HUES64 (cell line): ENCODE data around the gene CCDC192. TPM values are rescaled to one million over a fixed set of nuclear protein-coding genes. Genes with fewer than 3 reads are reported as not detected.
A peak's percentile ranks its signal among the peaks of the same experiment; 100 is the strongest.
"Not testable (repeated sequence)": the region's sequence is repeated elsewhere in the genome, so short reads cannot be mapped to it uniquely, and the experiment has no call there.

Source experiments
- H3K27ac ChIP-seq: 2 replicates; pipeline ENCODE4 v1.7.0; 2013; ENCODE audit warnings: low read depth, low read length, inconsistent platforms
- H3K27me3 ChIP-seq: 2 replicates; pipeline ENCODE4 v1.6.1; 2013; ENCODE audit warnings: mild to moderate bottlenecking, low read length; ENCODE audit not compliant: insufficient read depth
- H3K36me3 ChIP-seq: 2 replicates; pipeline ENCODE4 v1.6.1; 2013; ENCODE audit warnings: mild to moderate bottlenecking, low read length; ENCODE audit not compliant: insufficient read depth
- H3K4me1 ChIP-seq: 2 replicates; pipeline ENCODE4 v1.6.1; 2013; ENCODE audit warnings: mild to moderate bottlenecking, low read length, moderate library complexity; ENCODE audit not compliant: insufficient read depth
- H3K4me3 ChIP-seq: 2 replicates; pipeline ENCODE4 v1.5.1; 2013; ENCODE audit warnings: mild to moderate bottlenecking, low read length, moderate library complexity
- H3K9ac ChIP-seq: 2 replicates; pipeline ENCODE4 v1.6.1; 2013; ENCODE audit warnings: mild to moderate bottlenecking, low read depth, low read length
- H3K9me3 ChIP-seq: 2 replicates; pipeline ENCODE4 v1.6.1; 2013; ENCODE audit warnings: low read depth, low read length; ENCODE audit not compliant: insufficient read depth
- WGBS: fragments of 150-250, 120-280 bp; methylation state at CpG from one replicate; pipeline ENCODE4 v1.1.7; 2013; ENCODE audit warnings: missing lambda C conversion rate; 5-methylcytosine and 5-hydroxymethylcytosine counted together
- polyA plus RNA-seq, 2 experiments: library from polyadenylated mRNA; stranded (reverse); fragments of 50-300 nt; gene quantifications; one replicate each; pipeline ENCODE4 v1.2.3, GENCODE V29; 2013

Gene CCDC192
- not detected for polyA plus RNA-seq (2013, experiment 1 of 2)
- not detected for polyA plus RNA-seq (2013, experiment 2 of 2)

- Histone ChIP-seq H3K27ac (no peak within 1 kb of the TSS), H3K27me3 (no peaks in the 10 kb centered on the region), H3K9me3 (no peaks in the 10 kb centered on the region), H3K4me1 (peaks cover 16% of the 10 kb centered on the region; the same call in 1 of the 2 replicates), H3K9ac (no peak within 1 kb of the TSS), H3K36me3 (no peaks in the 10 kb centered on the region), H3K4me3 (no peak within 1 kb of the TSS)
- 82% methylated on average over 5 of the region's 5 CpGs for WGBS
These were observed at the start of gene CCDC192 for GRCh38 chr5:127702926-127703561. Gene CCDC192, plus strand, starts transcription at chr5:127703391. Its CDS starts 55 bp downstream, at chr5:127703446.

GRCh38 chr5:127656825-127657224, 46.4 kb upstream of the CCDC192 start:
- no peaks in the 10 kb centered on the region for H3K9me3 ChIP-seq
- peaks cover 13% of the 10 kb centered on the region for H3K4me1 ChIP-seq
- no peak overlapping the region for H3K9ac ChIP-seq
- 92% methylated on average over 6 of the region's 6 CpGs for WGBS
- H3K27me3 ChIP-seq: no peaks in the 10 kb centered on the region
- no peak overlapping the region for H3K4me3 ChIP-seq
- no peak overlapping the region for H3K27ac ChIP-seq
- no peaks in the 10 kb centered on the region for H3K36me3 ChIP-seq

- H3K4me3 ChIP-seq: no peak overlapping the region
- H3K36me3 ChIP-seq: no peaks in the 10 kb centered on the region
- peaks cover 20% of the 10 kb centered on the region for H3K4me1 ChIP-seq
- H3K27ac ChIP-seq: no peak overlapping the region
- no peaks in the 10 kb centered on the region for H3K27me3 ChIP-seq
- WGBS: 81% methylated on average over 3 of the region's 3 CpGs
- peak overlapping the region; percentile 5; the same call in 1 of the 2 replicates for H3K9ac ChIP-seq
- H3K9me3 ChIP-seq: no peaks in the 10 kb centered on the region
These were observed 43.0 kb upstream of the CCDC192 start for GRCh38 chr5:127660047-127660733.

- H3K36me3 ChIP-seq: no peaks in the 10 kb centered on the region
- H3K27ac ChIP-seq: no peak overlapping the region
- no peak overlapping the region for H3K9ac ChIP-seq
- H3K4me1 ChIP-seq: peaks cover 14% of the 10 kb centered on the region; the same call in 1 of the 2 replicates
- H3K27me3 ChIP-seq: no peaks in the 10 kb centered on the region
- no peaks in the 10 kb centered on the region for H3K9me3 ChIP-seq
- no peak overlapping the region for H3K4me3 ChIP-seq
- 97% methylated on average over 5 of the region's 5 CpGs for WGBS
These were observed 39.1 kb upstream of the CCDC192 start for GRCh38 chr5:127664093-127664492.

GRCh38 chr5:127665641-127666040, 37.5 kb upstream of the CCDC192 start:
- Histone ChIP-seq H3K4me3 (no peak overlapping the region), H3K36me3 (no peaks in the 10 kb centered on the region), H3K4me1 (peaks cover 8% of the 10 kb centered on the region; the same call in 1 of the 2 replicates), H3K27ac (no peak overlapping the region), H3K27me3 (no peaks in the 10 kb centered on the region), H3K9me3 (no peaks in the 10 kb centered on the region), H3K9ac (no peak overlapping the region)

GRCh38 chr5:127666043-127666716, 37.0 kb upstream of the CCDC192 start:
- WGBS: 100% methylated on average over 1 of the region's 3 CpGs
- Histone ChIP-seq H3K4me3 (no peak overlapping the region), H3K4me1 (peaks cover 8% of the 10 kb centered on the region; the same call in 1 of the 2 replicates), H3K27ac (no peak overlapping the region), H3K9ac (no peak overlapping the region), H3K27me3 (no peaks in the 10 kb centered on the region), H3K36me3 (no peaks in the 10 kb centered on the region), H3K9me3 (no peaks in the 10 kb centered on the region)

GRCh38 chr5:127667926-127668325, 35.3 kb upstream of the CCDC192 start:
- Histone ChIP-seq H3K4me1 (peaks cover 5% of the 10 kb centered on the region; the same call in 1 of the 2 replicates), H3K27ac (no peak overlapping the region), H3K9ac (no peak overlapping the region), H3K4me3 (no peak overlapping the region), H3K36me3 (no peaks in the 10 kb centered on the region), H3K27me3 (no peaks in the 10 kb centered on the region), H3K9me3 (no peaks in the 10 kb centered on the region)
- 97% methylated on average over 2 of the region's 3 CpGs for WGBS

- Histone ChIP-seq H3K4me3 (no peak overlapping the region), H3K9me3 (no peaks in the 10 kb centered on the region), H3K36me3 (no peaks in the 10 kb centered on the region), H3K9ac (no peak overlapping the region), H3K27me3 (no peaks in the 10 kb centered on the region), H3K4me1 (no peaks in the 10 kb centered on the region), H3K27ac (no peak overlapping the region)
- 92% methylated on average over 6 of the region's 6 CpGs for WGBS
These were observed 32.0 kb upstream of the CCDC192 start for GRCh38 chr5:127671218-127671617.

- no peaks in the 10 kb centered on the region for H3K9me3 ChIP-seq
- 91% methylated on average over 2 of the region's 2 CpGs for WGBS
- no peak overlapping the region for H3K27ac ChIP-seq
- no peaks in the 10 kb centered on the region for H3K4me1 ChIP-seq
- no peaks in the 10 kb centered on the region for H3K27me3 ChIP-seq
- H3K4me3 ChIP-seq: no peak overlapping the region
- no peak overlapping the region for H3K9ac ChIP-seq
- H3K36me3 ChIP-seq: no peaks in the 10 kb centered on the region
These were observed 29.9 kb upstream of the CCDC192 start for GRCh38 chr5:127673117-127673800.

- not testable (repeated sequence) for H3K4me1 ChIP-seq, H3K36me3 ChIP-seq, H3K9ac ChIP-seq, H3K27ac ChIP-seq, H3K27me3 ChIP-seq, H3K9me3 ChIP-seq, H3K4me3 ChIP-seq
These were observed 26.2 kb upstream of the CCDC192 start for GRCh38 chr5:127676951-127677350.
